Left lung (tissue), 10 donors: ENCODE measurements around the gene GLT6D1. TPM values are rescaled to one million over a fixed set of nuclear protein-coding genes. Genes with fewer than 3 reads are reported as not detected.

ENCODE experiments used
- ATAC-seq: fragments of 200-7000 bp; cut with Tn5 transposase; one replicate; pipeline ENCODE4 v1.9.1; 2020; ENCODE audit warnings: moderate library complexity
- DNase-seq, 4 donors: peaks; one replicate each; pipeline ENCODE4 v3.0.0-alpha.2; 2013 to 2020
- H3K27ac ChIP-seq, 2 donors: fragments of 200-600 bp; sonication (generic) in 1 of 2; one replicate each; pipeline versions ENCODE4 v1.5.0 to v1.8.0; 2020 to 2021
- H3K27me3 ChIP-seq, 2 donors: fragments of 200-600 bp; sonication (generic) in 1 of 2; one replicate each; pipeline versions ENCODE4 v1.5.0 to v1.8.0; 2020 to 2021
- H3K36me3 ChIP-seq, 2 donors: fragments of 200-600 bp; sonication (generic) in 1 of 2; one replicate each; pipeline versions ENCODE4 v1.5.0 to v1.8.0; 2020 to 2021
- H3K4me1 ChIP-seq, 2 donors: fragments of 200-600 bp; one replicate each; pipeline ENCODE4 v1.8.0; 2021
- H3K4me3 ChIP-seq, 2 donors: fragments of 200-600 bp; sonication (generic) in 1 of 2; one replicate each; pipeline versions ENCODE4 v1.5.0 to v1.8.0; 2020 to 2021; ENCODE audit warnings: mild to moderate bottlenecking in 1 of 2
- H3K9me3 ChIP-seq, 2 donors: fragments of 200-600 bp; sonication (generic) in 1 of 2; one replicate each; pipeline versions ENCODE4 v1.5.0 to v1.8.0; 2020 to 2021
- CTCF ChIP-seq, 2 donors: fragments of 200-600 bp; sonication (generic) in 1 of 2; IDR thresholded peaks; one replicate each; pipeline versions ENCODE4 v1.5.0 to v1.8.0; 2021; ENCODE audit warnings: antibody characterized with exemption in 2 of 2
- intact Hi-C, 2 donors: fragments of 100-400 bp; cut with DNase I; formaldehyde crosslinking; loops; one replicate each; pipeline versions ENCODE4 v1.11.2 to v1.14.2; 2022
- polyA plus RNA-seq, 6 donors: library from polyadenylated mRNA; unstranded; fragments of 120-200 nt; gene quantifications; one replicate each; pipeline ENCODE4 v1.2.1, GENCODE V29; 2013; ENCODE audit not compliant: insufficient read length in 6 of 6
- total RNA-seq, 2 donors: library from RNA; stranded (reverse); fragmentation: NEBNext Ultra II Directional; extraction: Animal tissue kit (Norgen Biotek cat#: 25700); gene quantifications; one replicate each; pipeline ENCODE4 v1.2.1, GENCODE V29; 2021
- donor health status: DM: no; HTN: yes; CAD: no.
- donor health status: DM: no; HTN: no; CAD: no.

The GLT6D1 gene
- total and polyA plus RNA-seq, 8 donors: not detected

- Histone ChIP-seq H3K36me3 (no peaks in the 10 kb centered on the region), H3K27me3 (peaks cover 0 to 29% of the 10 kb centered on the region in 2 donors), H3K4me3 (no peak overlapping the region), H3K9me3 (no peaks in the 10 kb centered on the region), H3K4me1 (no peaks in the 10 kb centered on the region), H3K27ac (no peak overlapping the region)
- intact Hi-C loops: no loop called here
- no peak for TF ChIP-seq CTCF (IDR thresholded peaks at IDR 0.05)
- ATAC-seq (no peak), DNase-seq (no peak)
Measured at GRCh38 chr9:135581636-135582426, 57.5 kb downstream of the GLT6D1 start.

GRCh38 chr9:135580664-135581380, 58.5 kb downstream of the GLT6D1 start:
- Histone ChIP-seq H3K4me3 (no peak overlapping the region), H3K27ac (no peak overlapping the region), H3K4me1 (no peaks in the 10 kb centered on the region), H3K27me3 (peaks cover 0 to 34% of the 10 kb centered on the region in 2 donors), H3K9me3 (no peaks in the 10 kb centered on the region), H3K36me3 (no peaks in the 10 kb centered on the region)
- intact Hi-C loops: no loop called here
- TF ChIP-seq CTCF (IDR thresholded peaks at IDR 0.05): no peak
- no peak for DNase-seq
- ATAC-seq: no peak

- ATAC-seq (no peak), DNase-seq (no peak)
- no peaks in the 10 kb centered on the region for H3K9me3 ChIP-seq
- intact Hi-C loops: no loop called here
- H3K4me3 ChIP-seq: no peak overlapping the region
- H3K4me1 ChIP-seq: no peaks in the 10 kb centered on the region
- no peaks in the 10 kb centered on the region for H3K36me3 ChIP-seq
- no peak overlapping the region for H3K27ac ChIP-seq
- H3K27me3 ChIP-seq: peaks cover 0 to 39% of the 10 kb centered on the region in 2 donors
- TF ChIP-seq CTCF (IDR thresholded peaks at IDR 0.05): no peak
Measured at GRCh38 chr9:135579889-135580660, 59.3 kb downstream of the GLT6D1 start.

- no peak overlapping the region for H3K4me3 ChIP-seq
- no peaks in the 10 kb centered on the region for H3K4me1 ChIP-seq
- ATAC-seq (no peak), DNase-seq (no peak)
- intact Hi-C loops: no loop called here
- no peak for TF ChIP-seq CTCF (IDR thresholded peaks at IDR 0.05)
- H3K36me3 ChIP-seq: no peaks in the 10 kb centered on the region
- H3K27ac ChIP-seq: no peak overlapping the region
- H3K9me3 ChIP-seq: no peaks in the 10 kb centered on the region
- H3K27me3 ChIP-seq: peaks cover 0 to 40% of the 10 kb centered on the region in 2 donors
Measured at GRCh38 chr9:135579356-135579755, 60.0 kb downstream of the GLT6D1 start.

GRCh38 chr9:135577256-135577655, 62.1 kb downstream of the GLT6D1 start:
- intact Hi-C loops: no loop called here
- no peaks in the 10 kb centered on the region for H3K9me3 ChIP-seq
- no peak for TF ChIP-seq CTCF (IDR thresholded peaks at IDR 0.05)
- H3K27me3 ChIP-seq: peaks cover 0 to 33% of the 10 kb centered on the region in 2 donors
- DNase-seq (no peak), ATAC-seq (no peak)
- H3K36me3 ChIP-seq: no peaks in the 10 kb centered on the region
- no peak overlapping the region for H3K4me3 ChIP-seq
- H3K4me1 ChIP-seq: no peaks in the 10 kb centered on the region
- H3K27ac ChIP-seq: no peak overlapping the region
